ENCODE measurements around the gene HECTD4. TPM values are rescaled to one million over a fixed set of nuclear protein-coding genes. Genes with fewer than 3 reads are reported as not detected.

The HECTD4 gene
- polyA plus RNA-seq, 3 donors = 36.9 to 39.6 (median 37.5) TPM

DNA sequence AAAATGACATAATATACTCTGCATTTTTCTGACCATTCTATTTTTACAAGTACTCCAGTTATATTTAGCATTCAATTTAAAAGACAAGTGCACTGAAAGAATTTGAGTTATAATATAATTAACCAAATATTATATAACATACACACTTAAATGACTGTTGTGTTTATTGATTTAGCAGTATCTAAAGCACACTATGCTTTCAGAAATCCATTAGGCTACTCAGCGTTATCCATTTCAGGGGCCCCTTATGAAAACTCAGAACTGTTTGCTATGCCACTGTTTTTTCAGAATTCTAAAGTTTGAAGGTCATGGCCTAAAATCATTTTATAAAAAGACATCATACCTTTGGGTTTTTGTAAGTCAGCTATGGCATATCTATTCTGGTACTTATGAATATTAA is 57.1 kb downstream of the HECTD4 start:
- DNase-seq (ENCODE audit: low read depth in 3 of 3, low spot score in 2 of 3) = no peak

DNA sequence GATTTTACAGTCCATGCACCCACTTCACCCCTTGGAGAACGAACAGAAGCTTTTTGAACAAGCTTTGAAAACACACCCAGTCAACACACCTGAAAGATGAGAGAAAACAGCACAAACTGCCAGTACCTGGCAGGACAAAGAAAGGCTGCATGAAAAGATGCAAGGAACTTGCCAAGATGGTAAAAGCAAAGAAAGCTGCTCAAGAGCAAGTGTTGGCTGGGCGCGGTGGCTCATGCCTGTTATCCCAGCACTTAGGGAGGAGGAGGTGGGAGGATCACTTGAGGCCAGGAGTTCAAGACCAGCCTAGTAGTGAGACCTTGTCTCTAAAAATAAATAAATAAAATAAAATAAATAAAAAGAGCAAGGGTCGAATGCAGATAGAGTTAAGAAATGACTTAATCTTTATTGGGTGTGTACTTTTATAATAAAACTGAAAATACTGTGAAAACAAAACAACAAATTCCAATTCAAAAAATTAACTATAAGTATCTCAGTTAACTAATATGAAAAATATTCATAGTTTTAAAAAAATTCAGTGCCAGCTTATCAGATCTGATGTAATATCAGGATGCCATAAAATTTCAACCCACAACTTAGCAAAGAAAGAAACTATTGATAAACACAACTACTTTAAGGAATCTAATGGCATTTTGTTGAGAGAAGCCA is 59.2 kb downstream of the HECTD4 start:
- no peak for DNase-seq (ENCODE audit: low read depth in 3 of 3, low spot score in 2 of 3)

DNA sequence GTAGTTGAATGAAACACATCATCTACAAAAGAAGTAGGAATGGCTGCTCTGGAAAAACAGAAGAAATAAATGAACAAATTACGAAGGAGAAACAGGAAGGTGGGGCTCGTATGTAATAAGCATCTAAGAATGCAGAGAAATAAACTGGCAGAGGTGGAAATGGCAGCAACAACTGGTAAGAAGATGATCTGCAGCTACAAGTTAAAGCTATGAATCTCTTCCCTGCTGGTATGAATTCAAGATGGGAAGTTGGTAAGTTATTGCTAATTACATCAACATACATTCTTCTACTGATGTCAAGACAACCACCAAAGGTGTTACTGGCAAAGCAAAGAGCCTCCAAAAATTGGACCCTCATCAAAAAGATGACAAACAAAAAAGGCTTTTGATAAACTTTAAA is 59.8 kb downstream of the HECTD4 start:
- no peak for DNase-seq (ENCODE audit: low read depth in 3 of 3, low spot score in 2 of 3)

DNA sequence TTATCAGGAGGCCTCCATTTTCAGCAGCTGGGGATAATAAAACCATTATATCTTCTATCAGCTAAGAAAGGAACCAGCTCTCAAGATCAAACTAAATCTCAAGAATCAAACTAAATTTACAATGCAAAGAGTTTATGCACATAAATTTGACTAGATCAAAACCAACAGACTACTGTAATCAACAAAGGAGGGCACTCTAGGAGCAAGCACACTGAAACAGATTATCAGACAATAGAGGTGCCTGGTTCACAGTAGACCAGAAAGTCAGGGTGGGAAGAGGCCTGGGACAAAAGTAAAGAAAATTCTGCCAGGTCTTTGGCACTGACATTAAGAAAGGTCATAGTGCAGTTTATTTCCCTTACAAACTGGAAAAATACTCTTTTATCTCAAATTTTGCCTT is 61.0 kb downstream of the HECTD4 start:
- no peak for DNase-seq (ENCODE audit: low read depth in 3 of 3, low spot score in 2 of 3)

DNA sequence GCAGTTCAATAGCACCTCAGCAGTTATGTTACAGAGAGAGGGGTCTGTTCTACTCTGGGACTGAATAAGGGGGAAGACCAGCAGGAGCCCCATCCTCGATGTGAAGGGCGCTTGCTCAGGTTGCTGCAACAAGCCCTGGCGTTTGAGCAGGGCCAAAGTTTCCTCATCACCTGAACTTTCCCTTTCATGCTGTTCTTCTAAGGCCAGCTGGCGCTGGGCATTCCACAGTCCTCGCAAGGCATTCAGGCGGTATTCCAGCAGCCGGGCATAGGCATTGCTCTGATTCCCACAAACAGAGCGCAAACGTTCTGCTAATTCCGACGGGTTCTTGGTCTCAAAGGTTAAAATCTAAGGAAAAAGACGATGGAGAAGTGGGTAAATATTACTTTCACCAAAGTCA is 62.8 kb downstream of the HECTD4 start:
- no peak for DNase-seq (ENCODE audit: low read depth in 3 of 3, low spot score in 2 of 3)

DNA sequence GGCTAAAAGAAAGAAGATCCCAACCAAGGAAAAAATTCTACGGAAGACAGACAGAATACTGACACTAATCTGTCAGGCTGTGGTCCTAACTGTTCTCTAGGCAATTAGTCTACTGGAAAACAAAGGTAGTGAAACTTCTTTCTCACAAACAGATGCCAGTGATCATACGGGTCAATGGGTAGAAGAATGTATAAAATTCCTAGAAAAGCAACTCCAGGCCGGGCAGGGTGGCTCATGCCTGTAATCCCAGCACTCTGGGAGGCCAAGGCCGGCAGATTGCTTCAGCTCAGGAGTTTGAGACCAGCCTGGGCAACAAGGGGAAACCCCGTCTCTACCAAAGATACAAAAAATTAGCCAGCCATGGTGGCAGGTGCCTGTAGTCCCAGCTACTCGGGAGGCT is 64.8 kb downstream of the HECTD4 start:
- no peak for DNase-seq (ENCODE audit: low read depth in 3 of 3, low spot score in 2 of 3)

DNA sequence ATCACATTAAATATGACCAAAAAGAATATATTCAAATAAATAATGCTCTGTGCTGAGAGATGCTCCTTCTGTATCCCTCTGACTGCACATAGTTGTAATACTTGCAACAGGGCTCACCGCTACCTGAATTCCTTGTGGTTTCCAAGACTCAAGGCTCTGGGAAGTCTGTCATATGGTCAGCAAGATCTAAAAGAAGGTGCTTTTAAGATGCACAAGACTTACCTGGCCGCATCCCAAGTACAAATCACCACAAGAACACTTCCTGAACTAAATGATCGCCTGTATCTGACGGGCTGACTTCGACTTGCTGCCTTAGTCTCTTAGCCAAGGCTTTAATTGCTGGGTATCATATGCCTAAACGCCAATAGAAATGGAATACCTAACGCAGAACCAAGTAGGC is 67.2 kb downstream of the HECTD4 start:
- DNase-seq (ENCODE audit: low read depth in 3 of 3, low spot score in 2 of 3) = no peak

DNA sequence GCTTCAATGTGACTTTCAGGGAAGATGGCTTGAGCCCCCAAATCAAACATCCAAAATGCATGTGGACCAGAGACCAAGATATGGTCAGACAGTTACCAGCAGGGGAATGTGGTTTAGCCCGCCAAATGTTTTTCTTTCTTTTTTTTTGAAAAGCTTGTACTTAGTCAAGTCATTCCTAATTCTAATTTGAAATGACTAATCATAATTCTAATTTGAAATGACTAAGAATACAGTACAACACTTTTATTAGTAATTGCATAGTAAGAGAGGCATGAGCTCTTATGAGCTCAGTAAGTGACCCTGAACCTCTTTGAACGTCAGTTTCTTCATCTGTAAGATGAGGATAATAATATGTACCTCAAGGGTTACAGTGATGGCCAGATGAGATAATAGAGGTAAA is 72.4 kb downstream of the HECTD4 start:
- DNase-seq (ENCODE audit: low read depth in 3 of 3, low spot score in 2 of 3) = no peak

DNA sequence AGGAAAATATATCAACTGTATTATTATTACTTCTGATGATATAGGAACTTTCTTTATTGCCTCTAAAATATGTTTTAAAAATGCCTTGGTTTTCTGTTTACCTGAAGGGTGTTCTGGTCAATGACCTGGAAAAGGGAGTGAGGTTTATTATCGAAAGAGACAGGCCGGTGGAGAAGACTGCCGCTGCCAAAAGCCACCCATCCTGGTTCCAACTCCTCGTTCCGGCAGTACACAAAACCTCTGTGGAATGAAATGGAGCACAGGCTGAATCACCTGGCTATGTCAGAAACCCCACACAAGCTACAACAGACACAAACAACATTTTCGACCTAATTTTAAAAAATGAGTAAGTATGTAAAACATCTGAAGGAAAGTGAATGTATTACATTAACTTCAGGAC is 73.6 kb downstream of the HECTD4 start:
- DNase-seq (ENCODE audit: low read depth in 3 of 3, low spot score in 2 of 3) = no peak

DNA sequence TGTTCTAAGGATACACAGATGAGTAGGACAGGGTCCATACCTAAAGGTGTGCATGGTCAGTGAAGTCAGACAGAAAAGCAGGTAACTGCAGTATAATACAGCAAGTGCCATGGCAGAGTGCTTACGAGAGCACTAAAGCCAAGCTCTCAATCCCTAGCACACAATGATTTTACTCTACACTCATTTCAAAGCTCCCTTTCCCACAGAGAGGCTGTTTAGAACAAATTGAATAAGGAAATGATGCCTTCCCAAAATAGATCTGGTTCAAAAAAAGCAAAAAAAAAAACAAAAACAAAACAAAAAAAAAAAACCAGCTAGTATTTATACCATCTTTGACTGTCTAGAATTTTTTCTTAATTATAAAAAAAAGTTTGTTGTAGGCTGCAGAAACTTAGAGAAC is 74.1 kb downstream of the HECTD4 start:
- DNase-seq (ENCODE audit: low read depth in 3 of 3, low spot score in 2 of 3) = no peak

DNA sequence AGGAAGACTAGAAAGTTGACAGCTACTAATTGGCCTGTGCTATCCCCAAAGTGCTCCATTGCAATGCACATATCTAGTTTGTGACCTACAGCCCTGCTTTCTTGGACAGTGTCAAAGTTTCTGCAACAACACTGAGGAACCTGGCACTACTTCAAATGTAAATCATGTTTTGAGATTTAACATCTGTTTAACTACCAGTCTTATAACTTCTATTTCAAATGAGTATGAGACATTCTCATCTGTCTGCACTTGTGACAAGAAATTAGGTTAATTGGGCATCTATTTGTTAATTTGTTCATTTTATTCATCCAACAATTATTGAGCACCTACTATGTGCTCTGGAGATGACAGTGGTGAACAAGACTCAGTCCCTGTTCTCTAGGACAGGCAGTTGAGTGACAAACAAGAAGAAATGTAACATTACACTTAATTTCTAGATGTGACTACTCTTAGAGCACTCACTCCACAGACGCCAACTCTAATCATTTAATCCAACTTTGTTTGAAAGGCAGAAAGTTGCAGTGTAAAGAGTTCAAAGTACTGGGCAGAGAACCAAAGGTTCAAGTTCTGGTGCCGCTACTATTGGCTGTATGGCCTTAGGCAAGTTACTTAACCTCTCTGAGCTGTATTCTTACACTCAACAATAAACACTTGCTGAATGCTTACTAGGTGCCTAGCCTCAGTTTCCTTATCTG is 74.8 kb downstream of the HECTD4 start:
- DNase-seq (ENCODE audit: low read depth in 3 of 3, low spot score in 2 of 3) = no peak

DNA sequence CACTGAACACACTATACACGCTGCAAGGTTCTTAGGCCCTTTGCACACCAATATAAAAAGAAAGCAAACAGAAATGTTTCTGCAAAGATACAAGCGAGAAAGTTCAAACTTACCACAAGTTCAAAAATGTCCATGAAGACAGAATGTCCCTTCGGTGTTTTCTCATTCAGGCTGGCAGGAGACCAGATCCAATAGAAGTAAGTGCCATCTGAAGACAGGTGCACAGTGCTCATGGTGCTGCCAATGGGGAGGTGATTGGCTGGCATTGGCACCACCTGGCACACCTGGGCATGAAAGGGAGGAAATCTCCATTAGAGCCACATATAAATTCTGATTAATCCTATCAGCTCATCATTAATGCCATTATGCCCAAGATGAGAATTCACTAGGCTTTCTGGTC is 76.3 kb downstream of the HECTD4 start:
- DNase-seq (ENCODE audit: low read depth in 3 of 3, low spot score in 2 of 3) = no peak

DNA sequence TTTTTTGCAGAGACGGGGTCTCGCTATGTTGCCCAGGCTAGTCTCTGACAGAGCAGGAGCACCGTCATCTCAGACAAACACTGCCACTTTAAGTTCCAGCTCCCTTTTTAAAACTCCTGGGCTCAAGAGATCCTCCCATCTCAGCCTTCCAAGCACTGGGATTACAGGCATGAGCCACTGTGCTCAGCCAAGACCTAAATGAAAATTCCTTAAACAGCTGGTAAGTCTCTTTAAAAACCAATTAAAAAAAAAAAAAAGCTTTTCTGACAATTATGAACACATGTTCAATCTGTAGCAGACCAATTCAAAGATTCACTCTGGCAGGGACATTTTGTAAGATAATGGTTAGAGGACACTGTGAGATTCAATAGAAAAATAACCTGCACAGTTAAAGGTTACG is 77.8 kb downstream of the HECTD4 start:
- no peak for DNase-seq (ENCODE audit: low read depth in 3 of 3, low spot score in 2 of 3)

DNA sequence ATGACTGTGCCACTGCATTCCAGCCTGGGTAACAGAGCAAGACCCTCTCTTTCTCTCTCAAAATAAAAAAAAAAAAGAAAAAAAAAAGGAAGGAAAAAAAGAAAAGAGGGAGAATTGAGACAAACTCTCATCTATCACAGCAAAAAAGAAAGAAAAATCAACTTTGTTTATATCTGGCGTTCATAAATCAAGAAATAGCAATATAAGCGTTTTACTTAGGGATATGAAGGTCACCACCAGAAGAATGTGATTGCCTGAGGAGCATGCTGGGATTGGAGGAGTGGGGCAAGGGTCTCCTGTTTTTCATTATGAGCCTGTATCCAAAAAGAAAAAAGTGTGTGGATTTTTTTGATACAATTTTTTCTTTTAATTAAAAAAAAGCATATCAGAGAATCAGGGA is 78.4 kb downstream of the HECTD4 start:
- no peak for DNase-seq (ENCODE audit: low read depth in 3 of 3, low spot score in 2 of 3)

DNA sequence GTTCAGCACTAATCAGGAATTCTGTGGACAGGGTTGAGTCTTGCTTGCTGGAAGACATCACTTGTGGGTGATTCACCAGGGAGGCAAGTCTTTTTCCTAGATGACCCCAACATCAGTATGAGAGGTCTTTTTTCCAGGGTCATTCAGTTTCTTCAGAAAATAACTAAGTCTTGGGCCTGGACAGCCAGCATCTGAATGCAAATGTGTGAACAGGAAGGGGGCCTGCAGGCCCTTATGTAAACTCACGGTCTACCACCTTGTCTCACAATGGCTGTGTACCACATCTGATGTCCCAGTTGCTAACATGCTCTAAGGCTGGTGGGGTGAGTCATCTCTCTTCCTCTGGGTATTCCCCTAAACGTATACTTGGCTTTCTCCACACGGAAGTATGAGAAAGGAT is 79.2 kb downstream of the HECTD4 start:
- DNase-seq (ENCODE audit: low read depth in 3 of 3, low spot score in 2 of 3) = no peak

DNA sequence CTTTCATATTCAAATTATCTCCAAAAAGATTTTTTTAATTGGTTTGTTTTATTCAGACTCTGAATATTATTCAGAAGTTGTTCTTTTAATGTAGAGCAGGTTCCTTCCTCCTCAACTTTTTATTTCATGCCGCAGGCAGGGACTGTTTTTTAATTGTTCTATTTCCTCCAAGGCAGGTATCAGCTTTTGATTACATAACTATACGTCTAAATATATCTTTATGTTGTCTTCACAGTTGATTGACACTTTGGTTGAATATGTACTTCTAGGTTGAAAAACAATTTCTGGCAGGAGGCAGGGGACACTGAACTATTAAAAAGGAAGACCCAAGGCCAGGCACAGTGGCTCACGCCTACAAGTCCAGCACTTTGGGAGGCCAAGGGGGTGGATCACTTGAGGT is 82.5 kb downstream of the HECTD4 start:
- DNase-seq (ENCODE audit: low read depth in 3 of 3, low spot score in 2 of 3) = no peak

DNA sequence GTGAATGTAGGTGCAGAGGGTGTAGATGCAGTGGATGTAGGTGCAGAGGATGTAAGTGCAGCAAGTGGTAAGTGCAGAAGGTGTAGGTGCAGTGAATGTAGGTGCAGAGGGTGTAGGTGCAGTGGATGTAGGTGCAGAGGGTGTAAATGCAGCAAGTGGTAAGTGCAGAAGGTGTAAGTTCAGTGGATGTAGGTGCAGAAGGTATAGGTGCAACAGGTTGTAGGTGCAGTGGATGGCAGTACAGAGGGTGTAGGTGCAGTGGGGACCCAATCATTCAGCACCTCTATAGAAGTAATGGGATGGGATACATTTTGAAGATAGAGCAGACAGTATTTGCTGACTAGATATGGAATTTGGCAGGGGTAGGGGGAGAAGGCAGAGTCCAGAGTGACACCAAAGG is 85.0 kb downstream of the HECTD4 start:
- DNase-seq (ENCODE audit: low read depth in 3 of 3, low spot score in 2 of 3) = no peak

DNA sequence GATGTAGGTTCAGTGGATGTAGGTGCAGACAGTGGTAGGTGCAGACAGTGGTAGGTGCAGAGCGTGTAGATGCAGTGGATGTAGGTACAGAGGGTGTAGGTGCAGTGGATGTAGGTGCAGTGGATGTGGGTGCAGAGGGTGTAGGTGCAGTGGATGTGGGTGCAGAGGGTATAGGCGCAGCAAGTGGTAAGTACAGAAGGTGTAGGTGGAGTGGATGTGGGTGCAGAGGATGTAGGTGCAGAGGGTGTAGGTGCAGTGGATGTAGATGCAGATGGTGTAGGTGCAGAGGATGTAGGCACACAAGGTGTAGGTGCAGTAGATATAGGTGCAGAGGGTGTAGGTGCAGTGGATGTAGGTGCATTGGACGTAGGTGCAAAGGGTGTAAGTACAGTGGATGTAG is 86.0 kb downstream of the HECTD4 start:
- no peak for DNase-seq (ENCODE audit: low read depth in 3 of 3, low spot score in 2 of 3)

DNA sequence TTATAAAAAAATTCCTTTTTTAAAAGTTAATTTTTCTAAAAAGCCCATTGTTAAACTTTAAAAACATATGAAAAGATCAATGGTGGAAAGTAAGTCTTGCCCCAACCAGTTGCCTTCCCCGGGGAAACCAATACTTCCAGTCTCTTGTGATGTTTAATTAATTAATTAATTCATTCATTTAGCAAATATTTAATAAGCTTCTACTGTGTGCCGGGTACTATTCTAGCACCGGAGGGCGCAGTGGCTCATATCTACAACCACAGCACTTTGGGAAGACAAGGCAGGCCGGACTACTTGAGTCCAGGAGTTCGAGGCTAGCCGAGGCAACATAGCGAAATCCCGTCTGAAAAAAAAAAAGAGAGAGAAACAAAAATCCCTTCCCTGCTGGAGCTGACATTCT is 87.4 kb downstream of the HECTD4 start:
- DNase-seq (ENCODE audit: low read depth in 3 of 3, low spot score in 2 of 3) = no peak

DNA sequence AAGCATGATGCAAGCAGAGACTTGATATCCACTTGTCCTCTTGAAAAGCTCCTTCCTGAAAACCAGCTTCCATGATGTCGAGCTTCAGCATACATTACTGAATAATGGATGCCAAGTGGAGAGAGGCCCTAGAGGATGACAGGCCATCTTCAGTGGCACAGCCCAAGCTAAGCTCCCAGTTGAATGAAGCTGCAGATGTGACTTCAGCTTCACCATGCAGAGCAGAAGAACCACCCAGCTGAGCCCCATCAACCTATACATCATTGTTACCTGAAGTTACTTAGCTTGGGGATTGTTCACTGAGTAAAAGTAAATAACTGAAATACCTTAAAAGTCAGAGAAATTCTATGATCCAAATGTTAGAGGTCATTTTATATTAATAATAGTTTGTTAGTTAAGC is 93.6 kb downstream of the HECTD4 start:
- DNase-seq (ENCODE audit: low read depth in 3 of 3, low spot score in 2 of 3) = no peak

DNA sequence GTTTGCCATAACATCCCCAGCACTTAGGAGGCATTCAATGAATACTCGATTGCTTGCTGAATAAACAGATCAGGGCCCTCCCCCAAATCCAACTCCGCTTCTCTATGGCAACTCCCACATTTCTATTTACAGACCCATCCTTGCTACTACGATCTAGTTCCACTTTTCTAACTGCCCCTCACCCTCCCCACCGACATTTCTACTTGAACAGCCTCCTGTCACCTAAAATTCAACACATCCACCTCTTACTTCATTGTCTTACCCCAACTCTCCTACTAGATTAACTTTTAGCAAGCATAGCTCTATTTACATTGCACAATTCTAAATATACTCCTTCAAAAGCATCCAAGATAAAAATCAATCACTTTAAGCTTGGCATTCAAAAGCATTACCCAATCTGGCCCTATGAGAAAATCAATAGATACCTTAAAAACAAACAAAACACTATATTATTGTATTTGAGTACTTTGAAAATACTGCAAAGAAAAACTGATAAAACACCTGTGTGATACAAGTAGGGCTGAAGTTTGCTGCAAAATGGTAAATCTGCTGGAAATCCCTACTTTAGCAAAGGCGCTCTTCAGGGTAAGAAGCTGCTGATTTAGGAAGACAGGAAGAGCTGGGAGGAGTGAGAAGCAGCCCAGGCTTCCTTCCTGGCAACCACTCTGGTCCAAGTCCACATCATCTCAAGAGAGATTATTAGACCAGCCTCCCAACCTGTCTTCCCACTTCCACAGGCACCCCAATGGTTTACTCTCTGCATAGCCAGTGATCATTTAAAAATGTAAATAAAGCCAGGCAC is 96.4 kb downstream of the HECTD4 start:
- DNase-seq (ENCODE audit: low read depth in 3 of 3, low spot score in 2 of 3) = no peak

DNA sequence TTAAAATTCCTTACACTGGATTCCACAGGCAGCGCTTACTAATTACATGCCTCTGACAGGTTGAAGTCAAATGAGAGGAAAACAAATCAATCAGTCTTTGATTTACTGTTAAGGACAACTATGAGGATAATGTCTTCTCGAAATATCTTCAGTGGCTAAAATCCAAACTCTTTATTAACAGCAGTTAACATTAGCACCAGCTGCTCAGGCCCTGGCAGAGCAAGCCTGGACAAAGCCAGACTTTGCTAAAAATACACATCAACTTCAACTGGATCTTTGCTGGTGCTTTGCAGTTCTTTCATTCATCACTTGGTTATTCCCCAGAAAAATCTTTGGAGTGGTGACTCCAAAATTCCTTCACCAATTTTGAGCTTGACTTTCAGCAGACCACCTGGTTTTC is 98.7 kb downstream of the HECTD4 start:
- no peak for DNase-seq (ENCODE audit: low read depth in 3 of 3, low spot score in 2 of 3)

Data from right renal cortex interstitium (tissue), 3 donors.